Ramos (cell line): ENCODE data around the gene PCMTD2.

Source experiments
- in situ Hi-C: fragments of 300-500 bp; cut with MboI; formaldehyde crosslinking; loops from one replicate; pipeline ENCODE4 v1.14.3; 2022; ENCODE audit warnings: low sequenced_read_pairs; ENCODE audit not compliant: unreplicated experiment

The PCMTD2 gene

DNA sequence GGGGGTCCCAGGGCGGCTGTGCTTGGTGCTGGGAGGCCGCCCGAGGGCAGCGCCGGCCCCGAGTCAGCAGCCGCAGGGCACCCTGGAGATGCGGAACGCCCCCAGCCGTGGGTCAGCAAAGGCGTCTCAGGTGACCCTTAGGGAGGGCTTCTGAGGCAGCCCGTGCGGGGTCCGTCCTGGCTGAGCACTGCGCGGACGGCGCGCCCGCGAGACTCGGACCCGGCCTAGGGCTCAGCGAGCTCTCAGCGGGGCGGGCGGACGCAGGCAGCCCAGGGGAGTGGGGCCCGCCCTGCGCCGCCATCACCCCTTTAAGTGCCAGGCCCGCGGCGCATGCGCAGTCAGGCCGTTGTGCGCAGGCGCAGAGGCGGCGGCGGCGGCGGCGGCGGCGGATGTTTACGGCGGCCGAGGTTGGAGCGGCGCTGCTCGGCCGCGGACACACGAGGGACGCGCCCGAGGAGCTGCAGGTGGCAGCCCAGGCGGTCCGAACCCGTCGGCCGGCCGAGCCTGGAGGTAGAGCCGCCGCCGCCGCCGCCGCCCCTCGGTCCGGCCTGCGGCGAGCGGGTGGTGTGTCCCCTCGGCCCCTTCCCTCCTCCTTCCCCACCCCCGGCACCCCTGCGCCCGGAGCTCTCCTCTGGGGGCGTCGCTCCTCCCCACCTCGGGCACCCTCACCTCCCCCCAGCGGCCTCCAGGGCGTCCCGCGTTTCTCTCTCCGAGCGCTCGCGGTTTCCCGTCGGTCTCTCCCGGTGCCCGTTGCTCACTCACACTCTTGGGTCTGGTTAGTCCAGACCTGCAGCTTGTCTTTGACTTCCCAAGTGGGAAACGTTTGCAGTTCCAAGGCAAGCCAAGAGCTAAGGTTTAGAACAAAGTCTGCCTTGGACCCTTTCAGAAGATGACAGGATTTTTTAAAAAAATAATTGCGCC, at the start of gene PCMTD2:
TSS of gene PCMTD2 (plus strand) at position 388 of the 921 bp plus-strand sequence. CDS start 4,218 bp downstream, outside the sequence.
- in situ Hi-C loops = no loop called here

DNA sequence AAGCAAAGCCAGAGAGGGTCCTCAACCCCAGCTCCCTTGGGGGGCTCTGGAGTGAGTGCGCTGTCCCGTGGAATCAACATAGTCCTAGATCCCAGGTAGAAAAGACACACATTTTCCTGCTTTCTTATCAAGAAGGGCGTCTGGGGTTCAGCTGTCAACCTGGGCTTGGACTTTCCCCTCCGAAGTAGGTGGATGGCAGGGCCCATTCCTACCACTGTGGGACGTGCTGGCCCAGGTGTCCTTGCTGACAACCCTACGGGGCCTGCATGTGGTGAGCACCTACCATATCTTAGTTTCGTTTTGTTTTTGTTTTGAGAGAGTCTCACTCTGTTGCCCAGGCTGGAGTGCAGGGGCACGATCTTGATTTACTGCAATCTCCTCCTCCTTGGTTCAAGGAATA, 48.9 kb upstream of the PCMTD2 start:
- in situ Hi-C loops = no loop called here

DNA sequence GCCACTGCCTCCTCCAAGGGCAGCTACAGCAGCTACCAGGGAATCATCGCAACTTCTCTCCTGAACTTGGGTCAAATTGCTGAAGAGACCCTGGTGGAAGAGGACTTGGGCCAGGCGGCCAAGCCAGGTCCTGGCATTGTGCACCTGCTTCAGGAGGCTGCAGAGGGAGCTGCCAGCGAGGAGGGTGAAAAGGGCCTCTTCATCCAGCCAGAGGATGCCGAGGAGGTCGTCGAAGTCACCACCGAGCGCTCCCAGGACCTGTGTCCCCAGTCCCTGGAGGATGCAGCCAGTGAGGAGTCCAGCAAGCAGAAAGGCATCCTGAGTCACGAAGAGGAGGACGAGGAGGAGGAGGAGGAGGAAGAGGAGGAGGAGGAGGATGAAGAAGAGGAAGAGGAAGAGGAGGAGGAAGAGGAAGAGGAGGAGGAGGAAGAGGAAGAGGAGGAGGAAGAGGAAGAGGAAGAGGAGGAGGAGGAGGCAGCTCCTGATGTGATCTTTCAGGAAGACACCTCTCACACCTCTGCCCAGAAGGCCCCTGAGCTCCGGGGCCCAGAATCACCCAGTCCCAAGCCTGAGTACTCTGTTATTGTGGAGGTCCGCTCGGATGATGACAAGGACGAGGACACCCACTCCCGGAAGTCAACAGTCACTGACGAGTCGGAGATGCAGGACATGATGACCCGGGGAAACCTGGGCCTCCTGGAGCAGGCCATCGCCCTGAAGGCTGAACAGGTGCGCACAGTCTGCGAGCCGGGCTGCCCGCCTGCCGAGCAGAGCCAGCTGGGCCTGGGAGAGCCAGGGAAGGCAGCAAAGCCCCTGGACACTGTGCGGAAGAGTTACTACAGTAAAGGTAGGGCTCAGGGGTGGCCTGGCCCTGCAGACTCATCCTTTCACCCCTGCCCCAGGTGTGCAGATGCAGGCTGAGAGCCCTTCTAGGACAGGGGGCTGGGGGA, 47.6 kb upstream of the PCMTD2 start:
- in situ Hi-C loops = no loop called here

DNA sequence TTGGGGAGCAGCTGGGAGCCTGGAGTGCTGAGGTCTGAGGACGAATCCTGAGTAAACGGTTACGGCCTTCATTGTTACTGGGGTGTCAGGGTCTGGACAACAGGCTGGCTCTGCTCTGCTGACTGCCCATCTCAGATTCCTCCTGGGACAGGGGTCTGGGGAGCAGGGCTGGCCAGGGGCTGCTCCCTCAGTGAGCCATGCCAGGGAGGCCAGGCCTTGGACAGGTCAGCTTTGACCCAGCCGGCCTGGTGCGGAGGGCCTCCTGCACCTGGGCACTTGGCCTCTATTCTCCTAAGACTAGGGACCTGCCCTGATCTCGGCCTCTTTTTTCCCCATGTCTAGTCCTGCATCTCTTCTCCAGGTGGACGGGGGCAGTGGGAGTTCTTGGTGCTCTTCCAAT, 46.4 kb upstream of the PCMTD2 start:
- in situ Hi-C loops = no loop called here

DNA sequence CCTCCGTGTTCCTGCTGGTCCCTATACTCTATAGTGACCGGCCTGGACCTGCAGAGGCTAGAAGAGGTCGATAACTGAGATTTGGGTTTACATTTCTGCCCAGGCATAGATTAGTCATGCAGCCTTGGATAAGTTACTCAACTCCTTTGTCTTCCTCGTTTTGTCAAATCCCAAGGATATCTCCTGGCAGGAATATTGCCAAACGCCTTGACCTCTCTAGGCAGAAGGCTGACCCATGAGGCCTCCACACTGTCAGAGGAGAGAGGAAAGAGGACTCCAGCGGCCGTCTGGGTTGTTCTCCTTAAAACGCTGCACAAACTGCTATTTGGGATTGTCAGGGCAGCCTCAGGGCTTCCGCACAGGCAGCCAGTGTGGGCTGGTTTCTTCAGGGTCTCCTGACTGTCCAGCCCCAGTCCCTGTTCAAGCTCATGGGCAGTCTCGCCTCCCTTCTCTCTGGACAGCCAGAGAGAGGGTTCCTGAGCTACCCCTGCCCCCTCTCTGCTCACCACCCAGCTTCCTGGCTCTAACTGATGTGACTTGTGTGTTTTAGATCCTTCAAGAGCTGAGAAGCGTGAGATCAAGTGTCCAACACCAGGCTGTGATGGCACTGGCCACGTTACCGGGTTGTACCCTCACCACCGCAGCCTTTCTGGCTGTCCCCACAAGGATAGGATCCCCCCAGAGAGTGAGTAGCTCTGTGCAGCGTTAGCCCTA, 44.7 kb upstream of the PCMTD2 start:
- in situ Hi-C loops = no loop called here

DNA sequence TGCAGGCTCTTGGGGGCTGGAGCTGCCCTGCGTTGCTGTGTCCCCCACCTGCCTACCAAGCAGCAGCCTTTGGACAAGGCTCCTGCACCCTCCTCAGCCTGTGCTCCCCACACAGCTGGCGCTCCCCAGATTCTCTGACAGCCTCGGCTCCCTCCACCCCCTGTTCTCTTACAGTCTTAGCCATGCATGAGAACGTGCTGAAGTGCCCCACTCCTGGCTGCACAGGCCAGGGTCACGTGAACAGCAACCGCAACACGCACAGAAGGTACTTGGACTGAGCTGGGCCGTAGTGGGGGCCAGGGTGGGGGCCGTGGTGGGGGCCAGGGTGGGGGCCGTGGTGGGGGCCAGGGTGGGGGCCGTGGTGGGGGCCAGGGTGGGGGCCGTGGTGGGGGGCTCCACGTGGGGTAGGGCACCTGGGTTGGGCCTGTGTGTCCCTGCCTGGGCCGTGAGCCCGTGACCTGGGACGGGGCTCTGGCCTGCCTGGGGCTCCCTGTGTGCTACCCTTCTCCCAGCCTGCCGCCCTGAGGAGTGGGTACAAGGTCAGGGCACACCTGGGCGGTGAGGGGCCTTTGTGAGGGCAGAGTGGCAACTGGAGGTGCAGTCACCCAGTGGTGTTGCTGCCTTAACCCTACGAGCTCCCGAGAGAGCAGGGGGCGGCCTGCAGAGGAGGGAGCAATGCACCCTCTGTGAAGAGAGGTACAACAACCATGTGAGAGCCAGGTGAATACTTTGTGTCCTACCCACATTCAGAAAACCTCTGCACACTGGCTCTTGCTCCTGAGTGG, 43.5 kb upstream of the PCMTD2 start:
- in situ Hi-C loops = no loop called here

DNA sequence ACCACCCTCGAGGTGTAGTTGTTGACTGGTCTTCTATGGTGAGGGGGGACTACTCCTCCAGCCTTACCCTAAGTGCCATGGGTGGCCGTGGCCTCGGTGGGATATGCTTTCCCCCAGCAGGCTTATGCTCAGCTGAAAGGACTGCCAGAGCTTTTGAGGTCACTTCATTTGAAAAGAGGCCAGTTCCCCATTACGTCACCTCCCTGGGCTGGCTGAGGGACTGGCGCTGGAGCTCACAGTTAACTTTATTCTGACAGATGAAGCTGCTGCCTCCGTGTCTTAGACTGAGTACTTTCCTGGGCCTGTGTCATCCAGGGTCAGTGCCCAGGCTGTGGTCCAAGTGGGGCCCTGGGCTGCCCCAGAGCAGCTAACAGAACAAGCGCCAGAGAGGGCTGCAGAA, 42.8 kb upstream of the PCMTD2 start:
- in situ Hi-C loops = no loop called here

DNA sequence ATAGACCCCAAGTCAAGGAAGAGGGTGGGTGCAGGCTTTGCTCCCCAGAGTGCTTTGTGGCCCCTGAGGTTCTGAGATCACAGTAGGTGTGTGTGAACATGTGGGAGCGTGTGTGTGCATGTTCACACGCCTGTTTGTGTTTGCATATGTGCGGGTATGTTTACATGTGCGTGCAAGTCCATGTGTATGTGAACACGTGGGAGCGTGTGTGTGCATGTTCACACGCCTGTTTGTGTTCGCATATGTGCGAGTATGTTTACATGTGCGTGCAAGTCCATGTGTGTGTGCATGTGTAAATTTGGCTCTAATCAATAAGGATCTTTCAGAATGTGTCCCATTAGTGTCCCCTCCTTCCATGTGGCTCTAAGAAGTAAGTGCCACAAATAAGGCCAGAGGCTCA, 41.4 kb upstream of the PCMTD2 start:
- in situ Hi-C loops = no loop called here

DNA sequence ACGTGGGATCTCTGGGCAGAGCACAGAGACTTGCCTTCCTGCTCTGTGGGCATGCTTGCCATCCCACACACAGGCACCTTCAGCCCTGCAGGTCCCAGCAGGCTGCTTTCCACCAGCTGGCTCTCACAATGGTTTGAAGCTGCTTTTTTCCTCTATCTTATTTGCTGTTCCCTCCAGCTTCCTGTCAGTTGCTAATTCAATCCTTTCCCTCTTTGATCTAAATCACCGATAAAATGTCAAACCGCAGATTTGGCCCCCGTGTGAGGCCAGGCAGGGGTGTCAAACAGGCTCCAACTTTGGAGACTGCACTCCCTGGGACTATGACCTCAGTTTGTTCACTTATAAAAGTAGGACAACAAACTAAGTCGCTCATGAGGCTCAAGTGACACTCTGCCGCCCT, 40.6 kb upstream of the PCMTD2 start:
- in situ Hi-C loops = no loop called here

DNA sequence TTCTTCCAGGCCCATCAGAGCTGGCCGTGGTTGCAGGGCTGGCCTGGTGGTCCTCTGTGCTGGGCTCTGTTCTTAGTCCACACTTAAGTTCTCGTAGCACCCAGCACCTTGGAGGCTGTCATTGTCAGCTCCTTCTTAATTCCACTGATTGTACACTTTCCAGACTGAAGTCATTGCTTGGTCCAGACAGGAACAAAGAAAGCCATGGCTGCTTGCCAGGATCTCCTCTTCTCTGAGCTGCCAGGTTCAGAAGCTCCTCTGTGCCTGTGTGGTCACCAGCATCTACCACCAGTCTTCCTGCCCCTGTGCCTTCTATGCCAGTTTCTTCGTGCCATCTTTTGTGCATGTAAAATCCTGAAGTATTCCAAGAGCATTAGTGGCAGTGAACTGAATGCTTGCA, 39.5 kb upstream of the PCMTD2 start:
- in situ Hi-C loops = no loop called here

DNA sequence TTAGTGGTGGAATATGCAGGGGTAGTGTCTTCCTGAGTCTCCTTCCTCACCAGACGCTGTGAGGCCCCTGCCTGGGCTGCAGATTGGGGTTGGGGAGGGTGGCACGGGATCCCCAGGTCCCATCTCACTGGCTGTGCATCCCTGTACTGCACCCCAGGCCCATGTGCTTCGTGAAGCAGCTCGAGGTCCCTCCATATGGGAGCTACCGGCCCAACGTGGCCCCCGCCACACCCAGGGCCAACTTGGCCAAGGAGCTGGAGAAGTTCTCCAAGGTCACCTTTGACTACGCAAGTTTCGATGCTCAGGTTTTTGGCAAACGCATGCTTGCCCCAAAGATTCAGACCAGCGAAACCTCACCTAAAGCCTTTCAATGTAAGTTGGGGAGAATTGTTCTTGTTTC, 38.6 kb upstream of the PCMTD2 start:
- in situ Hi-C loops = no loop called here

DNA sequence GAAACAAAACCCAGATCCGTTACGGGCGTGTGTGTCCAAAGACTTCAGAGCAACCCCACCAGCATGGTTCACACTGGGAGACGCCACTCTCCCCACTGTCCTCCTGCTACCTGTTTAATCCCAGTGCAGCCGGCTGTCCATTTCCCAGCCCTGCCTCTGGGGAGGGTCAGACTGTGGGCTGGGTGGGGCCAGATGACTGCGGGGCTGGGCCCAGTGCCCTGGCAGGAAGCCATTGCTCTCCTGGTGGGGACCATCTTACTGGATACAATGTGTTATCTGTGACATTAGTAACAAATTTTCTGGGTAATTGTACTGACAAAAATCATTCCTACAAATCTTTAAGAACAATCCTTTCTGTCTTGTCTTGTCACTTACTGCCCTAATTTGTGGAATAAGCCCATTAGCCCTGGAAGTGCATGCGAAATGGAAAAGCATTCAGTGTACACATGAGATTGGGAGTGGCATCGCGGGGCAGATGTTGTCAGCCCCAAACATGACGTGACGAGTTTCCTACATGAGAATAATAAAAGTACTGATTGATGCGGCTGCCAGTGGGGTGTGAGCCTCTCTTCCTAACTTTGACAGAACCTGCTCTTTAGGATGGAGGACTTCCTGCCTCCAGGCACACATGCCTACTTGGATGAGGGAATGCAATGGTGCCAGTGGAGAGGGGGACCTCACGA, 37.9 kb upstream of the PCMTD2 start:
- in situ Hi-C loops = no loop called here

DNA sequence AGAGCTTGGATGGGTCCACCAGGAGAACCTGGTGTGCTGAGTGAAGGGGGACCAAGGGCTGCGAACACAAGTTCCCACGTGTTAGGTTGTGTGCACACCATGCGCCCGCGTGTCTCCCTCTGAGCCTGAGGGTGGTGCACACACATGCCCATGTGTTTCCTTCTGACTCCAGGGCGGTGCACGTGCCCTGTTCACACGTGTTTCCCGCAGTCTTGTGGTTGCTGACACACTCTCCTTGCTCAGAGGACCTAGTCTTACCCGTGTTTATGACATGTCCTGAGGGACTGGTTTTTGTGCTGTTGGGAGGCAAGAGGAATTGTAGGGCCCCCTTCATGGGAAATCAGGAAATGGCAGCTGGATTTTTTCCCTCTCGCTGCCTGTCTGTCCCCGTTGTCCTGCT, 36.3 kb upstream of the PCMTD2 start:
- in situ Hi-C loops = no loop called here

DNA sequence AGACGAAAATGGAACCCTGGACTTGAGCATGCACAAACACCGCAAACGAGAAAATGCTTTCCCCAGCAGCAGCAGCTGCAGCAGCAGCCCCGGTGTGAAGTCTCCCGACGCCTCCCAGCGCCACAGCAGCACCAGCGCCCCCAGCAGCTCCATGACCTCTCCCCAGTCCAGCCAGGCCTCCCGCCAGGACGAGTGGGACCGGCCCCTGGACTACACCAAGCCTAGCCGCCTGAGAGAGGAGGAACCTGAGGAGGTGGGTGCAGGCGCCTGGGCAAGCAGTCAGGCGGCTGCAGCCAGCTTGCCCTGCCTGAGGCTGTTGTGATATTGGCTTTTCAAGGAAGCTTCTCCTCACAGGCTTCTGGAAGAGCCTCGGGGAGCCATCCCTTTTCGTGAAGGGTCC, 35.8 kb upstream of the PCMTD2 start:
- in situ Hi-C loops = no loop called here

DNA sequence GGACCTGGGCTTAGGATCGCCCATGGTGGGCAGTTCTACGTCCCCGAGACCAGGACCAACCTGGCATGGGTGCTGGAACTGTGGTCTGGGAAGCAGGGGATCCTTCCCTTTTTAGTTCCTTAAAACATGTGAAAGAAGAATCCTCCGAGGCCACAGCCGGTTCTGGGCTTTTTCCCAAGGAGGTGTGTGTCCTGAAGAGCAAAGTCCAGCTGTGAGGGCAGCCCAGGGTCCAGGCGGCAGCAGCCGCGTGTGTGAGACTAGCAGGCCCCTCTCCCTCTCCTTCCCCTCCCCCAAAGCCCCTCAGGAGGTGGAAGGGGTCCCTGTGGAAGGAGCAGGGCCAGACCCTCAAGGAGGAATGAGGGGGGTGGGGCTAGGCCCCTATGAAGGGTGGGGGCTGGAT, 35.1 kb upstream of the PCMTD2 start:
- in situ Hi-C loops = no loop called here

DNA sequence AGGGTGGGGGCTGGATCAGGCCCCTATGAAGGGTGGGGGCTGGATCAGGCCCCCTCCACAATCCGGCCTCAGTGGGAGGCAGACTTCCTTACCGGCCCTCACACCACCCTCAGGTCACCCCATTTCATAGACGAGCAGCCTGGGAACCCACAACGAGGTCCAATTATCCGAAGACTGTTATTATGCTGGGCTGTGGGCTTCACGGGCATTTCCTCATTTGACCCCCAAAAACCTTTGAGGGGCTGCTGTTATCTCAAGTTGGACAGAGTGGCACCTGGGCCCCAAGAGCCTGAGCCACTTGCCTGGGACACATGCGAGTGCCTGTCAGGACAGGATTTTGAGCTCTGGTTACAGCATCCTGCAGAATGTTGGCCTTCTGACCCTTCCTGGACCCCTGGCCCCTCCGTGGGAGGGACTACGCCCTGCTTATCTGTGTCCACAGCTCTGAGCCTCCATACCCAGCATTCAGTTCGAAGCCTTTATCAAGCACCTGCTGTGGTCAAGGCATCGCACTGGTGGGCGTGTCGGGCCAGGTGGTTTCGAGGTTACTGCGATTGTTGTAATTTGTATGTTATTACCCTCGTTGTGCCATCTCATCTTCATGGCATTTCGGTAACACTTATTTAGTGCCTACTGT, 34.5 kb upstream of the PCMTD2 start:
- in situ Hi-C loops = no loop called here

DNA sequence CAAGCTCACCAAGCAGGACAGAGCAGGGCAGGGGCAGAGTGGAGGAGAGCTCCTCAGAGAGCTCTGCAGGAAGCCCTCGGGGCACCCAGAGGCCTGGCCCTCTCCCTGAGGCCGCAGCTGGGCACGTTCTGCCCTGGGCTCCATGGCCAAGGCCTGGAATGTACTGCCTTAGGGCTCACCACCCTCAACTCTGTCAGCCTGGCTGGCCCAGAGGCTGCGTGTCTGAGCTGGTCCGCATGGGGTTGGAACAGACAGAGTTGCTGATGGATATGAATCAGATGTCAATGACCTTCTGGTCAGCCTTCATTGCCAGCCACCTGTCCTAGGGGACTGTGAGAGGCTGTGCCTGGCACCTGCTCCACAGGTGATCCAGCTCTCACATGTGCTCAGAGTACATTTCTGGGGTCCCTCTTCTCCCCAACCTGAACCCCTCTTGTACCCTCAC, 33.2 kb upstream of the PCMTD2 start:
- in situ Hi-C loops = no loop called here

DNA sequence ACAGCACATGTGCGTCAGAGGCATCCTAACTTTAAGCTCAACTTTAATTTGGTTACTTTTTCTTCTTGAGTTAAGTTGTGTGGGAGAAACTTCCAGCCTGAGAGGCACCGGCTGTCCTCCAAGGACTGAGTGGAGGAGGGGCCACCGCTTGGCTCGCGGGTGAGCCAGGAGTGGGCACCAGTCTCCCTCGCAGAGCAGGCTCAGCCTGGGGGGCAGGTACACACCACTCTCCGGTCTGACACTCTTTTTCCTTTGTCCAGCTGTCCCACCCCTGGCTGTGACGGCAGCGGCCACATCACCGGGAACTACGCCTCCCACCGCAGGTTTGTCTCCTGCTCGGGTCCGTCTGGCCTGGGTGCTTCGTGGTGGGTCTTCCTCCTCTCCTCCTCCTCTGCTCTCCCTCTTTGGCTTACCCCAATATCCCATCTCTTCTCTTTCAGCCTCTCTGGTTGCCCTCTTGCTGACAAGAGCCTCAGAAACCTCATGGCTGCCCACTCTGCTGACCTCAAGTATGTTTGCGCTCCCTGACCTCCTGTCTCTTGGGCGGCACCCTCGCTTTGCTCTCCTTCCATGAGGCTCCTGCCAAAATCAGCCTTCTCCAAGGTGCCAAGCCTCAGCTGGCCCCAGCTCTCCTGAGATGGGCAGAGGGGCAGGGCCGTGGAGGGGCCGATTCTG, 32.6 kb upstream of the PCMTD2 start:
- in situ Hi-C loops = no loop called here
